ENCODE results near the gene PDE7B.

Gene PDE7B

DNA sequence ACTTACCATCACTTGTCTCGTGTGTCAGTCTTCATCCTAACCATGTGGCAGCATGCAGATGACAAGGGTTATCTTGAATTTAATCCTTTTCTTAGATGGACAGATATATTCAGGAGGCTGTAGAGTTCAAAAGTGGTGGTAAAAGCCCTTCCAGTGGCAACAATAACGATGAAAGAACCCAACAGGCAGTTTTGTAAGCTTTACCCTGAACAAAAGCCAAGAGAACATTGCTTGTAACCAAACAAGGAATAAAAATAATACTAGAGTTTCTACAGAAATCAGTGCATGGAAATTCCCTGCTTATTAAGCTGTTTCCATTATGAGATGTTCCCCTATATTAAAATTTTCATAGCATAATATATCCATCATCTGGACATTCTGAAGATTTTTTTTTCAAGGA, 69.7 kb downstream of the PDE7B start:
- Mint-ChIP-seq H3K27me3 (ENCODE audit: low read depth) (no peaks in the 10 kb centered on the region), H3K4me1 (peaks cover 20% of the 10 kb centered on the region), H3K9me3 (no peaks in the 10 kb centered on the region), H3K27ac (peak overlapping the region in 1 of 3 experiments; percentile 64), H3K4me3 (no peak overlapping the region), H3K36me3 (ENCODE audit: low read depth) (no peaks in the 10 kb centered on the region)
- TF ChIP-seq, protein P1, sequence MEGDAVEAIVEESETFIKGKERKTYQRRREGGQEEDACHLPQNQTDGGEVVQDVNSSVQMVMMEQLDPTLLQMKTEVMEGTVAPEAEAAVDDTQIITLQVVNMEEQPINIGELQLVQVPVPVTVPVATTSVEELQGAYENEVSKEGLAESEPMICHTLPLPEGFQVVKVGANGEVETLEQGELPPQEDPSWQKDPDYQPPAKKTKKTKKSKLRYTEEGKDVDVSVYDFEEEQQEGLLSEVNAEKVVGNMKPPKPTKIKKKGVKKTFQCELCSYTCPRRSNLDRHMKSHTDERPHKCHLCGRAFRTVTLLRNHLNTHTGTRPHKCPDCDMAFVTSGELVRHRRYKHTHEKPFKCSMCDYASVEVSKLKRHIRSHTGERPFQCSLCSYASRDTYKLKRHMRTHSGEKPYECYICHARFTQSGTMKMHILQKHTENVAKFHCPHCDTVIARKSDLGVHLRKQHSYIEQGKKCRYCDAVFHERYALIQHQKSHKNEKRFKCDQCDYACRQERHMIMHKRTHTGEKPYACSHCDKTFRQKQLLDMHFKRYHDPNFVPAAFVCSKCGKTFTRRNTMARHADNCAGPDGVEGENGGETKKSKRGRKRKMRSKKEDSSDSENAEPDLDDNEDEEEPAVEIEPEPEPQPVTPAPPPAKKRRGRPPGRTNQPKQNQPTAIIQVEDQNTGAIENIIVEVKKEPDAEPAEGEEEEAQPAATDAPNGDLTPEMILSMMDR (IDR thresholded peaks at IDR 0.05; ENCODE audit: unreplicated experiment in 3 of 3) = no peak

DNA sequence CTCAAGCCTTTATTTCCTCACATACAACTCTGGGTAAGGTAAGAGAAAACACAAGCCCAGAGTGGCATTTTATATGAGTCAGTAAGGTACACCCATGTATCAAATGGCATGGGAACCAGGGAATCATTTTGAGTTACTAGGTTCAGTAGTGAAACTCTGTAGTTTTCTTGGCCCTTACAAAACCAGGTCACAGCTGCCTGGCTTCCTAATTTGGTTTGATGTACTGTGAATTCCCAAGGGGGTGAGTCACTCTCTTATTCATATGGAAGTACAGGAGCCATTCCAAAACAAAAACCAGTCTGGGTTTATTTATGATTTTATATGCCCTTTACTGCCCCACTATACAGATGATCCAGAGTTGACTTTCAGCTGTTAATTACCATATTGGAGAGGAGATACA, 70.7 kb downstream of the PDE7B start:
- peaks cover 20% of the 10 kb centered on the region for H3K4me1 Mint-ChIP-seq
- no peaks in the 10 kb centered on the region for H3K9me3 Mint-ChIP-seq
- H3K27me3 Mint-ChIP-seq (ENCODE audit: low read depth) = no peaks in the 10 kb centered on the region
- H3K27ac Mint-ChIP-seq = peak overlapping the region; percentile 31 to 61 (median 55)
- TF ChIP-seq, protein P1 (IDR thresholded peaks at IDR 0.05; ENCODE audit: unreplicated experiment in 3 of 3) = no peak
- H3K36me3 Mint-ChIP-seq (ENCODE audit: low read depth) = no peaks in the 10 kb centered on the region
- H3K4me3 Mint-ChIP-seq = no peak overlapping the region

DNA sequence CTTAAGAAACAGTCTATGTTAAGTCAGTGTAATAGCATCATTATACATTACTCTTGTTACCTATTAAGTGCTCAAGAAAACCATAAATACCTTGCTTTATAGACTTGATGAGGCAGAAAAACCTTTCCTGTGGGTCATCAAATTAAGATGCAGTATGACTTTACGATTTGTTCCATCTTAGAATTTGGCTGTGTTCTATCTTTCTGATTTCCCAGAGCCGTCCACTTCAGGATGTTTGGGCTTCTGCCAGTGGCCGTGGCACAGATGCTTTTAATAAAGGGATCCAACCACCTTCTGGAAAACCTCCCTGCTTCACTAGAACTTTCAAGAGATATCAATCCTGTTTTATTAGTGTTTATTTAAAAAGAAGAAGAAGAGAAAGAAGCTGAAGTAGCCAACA, 71.2 kb downstream of the PDE7B start:
- Mint-ChIP-seq H3K4me1 (peaks cover 20% of the 10 kb centered on the region), H3K4me3 (no peak overlapping the region), H3K27ac (peak overlapping the region; percentile 31 to 61 (median 58)), H3K9me3 (no peaks in the 10 kb centered on the region), H3K27me3 (ENCODE audit: low read depth) (no peaks in the 10 kb centered on the region), H3K36me3 (ENCODE audit: low read depth) (no peaks in the 10 kb centered on the region)
- TF ChIP-seq, protein P1 (IDR thresholded peaks at IDR 0.05; ENCODE audit: unreplicated experiment in 3 of 3) = no peak

- Mint-ChIP-seq H3K4me3 (no peak overlapping the region), H3K27me3 (ENCODE audit: low read depth) (no peaks in the 10 kb centered on the region), H3K27ac (no peak overlapping the region), H3K9me3 (no peaks in the 10 kb centered on the region), H3K4me1 (peaks cover 21% of the 10 kb centered on the region), H3K36me3 (ENCODE audit: low read depth) (no peaks in the 10 kb centered on the region)
- TF ChIP-seq, protein P1 (IDR thresholded peaks at IDR 0.05; ENCODE audit: unreplicated experiment in 3 of 3) = no peak
Measured at GRCh38 chr6:135932651-135933050, 81.2 kb downstream of the PDE7B start.

GRCh38 chr6:135935941-135936601, 84.6 kb downstream of the PDE7B start:
- no peaks in the 10 kb centered on the region for H3K27me3 Mint-ChIP-seq (ENCODE audit: low read depth)
- H3K27ac Mint-ChIP-seq = peak overlapping the region; percentile 28 to 96 (median 80)
- no peaks in the 10 kb centered on the region for H3K36me3 Mint-ChIP-seq (ENCODE audit: low read depth)
- TF ChIP-seq, protein P1 (IDR thresholded peaks at IDR 0.05; ENCODE audit: unreplicated experiment in 3 of 3) = no peak
- H3K4me3 Mint-ChIP-seq = no peak overlapping the region
- H3K4me1 Mint-ChIP-seq = peaks cover 40% of the 10 kb centered on the region
- no peaks in the 10 kb centered on the region for H3K9me3 Mint-ChIP-seq

DNA sequence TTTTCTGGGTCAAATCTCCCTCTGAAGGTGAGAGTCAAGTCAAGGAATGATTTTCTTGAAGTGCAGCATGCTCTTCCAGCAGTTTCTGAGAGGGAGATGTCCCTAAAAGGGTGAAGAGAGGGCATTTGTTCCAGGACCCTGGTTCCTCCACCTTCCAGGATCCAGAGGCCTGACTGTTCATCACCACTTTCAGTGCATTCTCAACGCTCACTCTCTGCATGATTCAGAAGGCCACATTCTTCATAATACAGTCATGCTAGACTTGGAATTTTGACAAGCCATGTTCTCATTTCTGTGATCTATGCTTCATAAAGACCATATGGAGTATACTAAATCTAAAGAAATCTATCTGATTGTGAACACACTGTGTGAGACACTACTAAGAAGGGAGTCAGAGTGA, 85.1 kb downstream of the PDE7B start:
- TF ChIP-seq, protein P1 (IDR thresholded peaks at IDR 0.05; ENCODE audit: unreplicated experiment in 3 of 3) = no peak
- H3K9me3 Mint-ChIP-seq = no peaks in the 10 kb centered on the region
- peak overlapping the region in 2 of 3 experiments; percentile 80 to 96 for H3K27ac Mint-ChIP-seq
- no peaks in the 10 kb centered on the region for H3K27me3 Mint-ChIP-seq (ENCODE audit: low read depth)
- no peak overlapping the region for H3K4me3 Mint-ChIP-seq
- H3K36me3 Mint-ChIP-seq (ENCODE audit: low read depth) = no peaks in the 10 kb centered on the region
- H3K4me1 Mint-ChIP-seq = peaks cover 40% of the 10 kb centered on the region

All from nephron (organoid).